A549 (cell line): ENCODE results near the gene EXOSC7. TPM values are rescaled to one million over a fixed set of nuclear protein-coding genes. Genes with fewer than 3 reads are reported as not detected.

Experiments used
- ATAC-seq, 2 experiments: fragments of 200-7000 bp in 1 of 2; fragments of >200 bp in 1 of 2; cut with Nextera tagmentation in 1 of 2; cut with Tn5 transposase in 1 of 2; 3 replicates each; pipeline versions ENCODE4 v1.8.0 to v1.9.1; 2018 to 2020; ENCODE audit warnings: mild to moderate bottlenecking in 1 of 2, moderate library complexity in 1 of 2
- CTCF ChIA-PET: fragments of 300-600 bp; sonication (Branson Sonifier 250); formaldehyde crosslinking; extraction: SDS; loops from one replicate; lab custom pipeline; 2021; ENCODE audit warnings: antibody characterized with exemption, inconsistent platforms; lab: Yijun Ruan, JAX
- POLR2A ChIA-PET: fragments of 350-600 bp; formaldehyde crosslinking; extraction: SDS; loops from one replicate; lab custom pipeline; 2021; ENCODE audit warnings: antibody characterized with exemption, inconsistent platforms; lab: Yijun Ruan, JAX
- DNase-seq, 2 experiments: peaks; one replicate each; pipeline versions ENCODE4 v3.0.0 to v3.0.0-alpha.2; 2011 to 2016; ENCODE audit warnings: low read depth in 1 of 2, low spot score in 1 of 2
- FAIRE-seq: peaks from 2 replicates; lab custom pipeline; 2011; peaks lifted over from hg19 to GRCh38; lab: Jason Lieb, UNC
- H3K27ac ChIP-seq, 2 experiments: fragments of >200 bp; sonication (Bioruptor Twin); formaldehyde crosslinking; 3 replicates each; pipeline ENCODE4 v1.5.1; 2016 to 2017
- H3K4me1 ChIP-seq: fragments of >200 bp; sonication (Bioruptor Twin); formaldehyde crosslinking; 3 replicates; pipeline ENCODE4 v1.6.1; 2016
- H3K4me2 ChIP-seq: fragments of >200 bp; sonication (Bioruptor Twin); formaldehyde crosslinking; 3 replicates; pipeline ENCODE4 v1.6.1; 2016
- H3K4me3 ChIP-seq: fragments of >200 bp; sonication (Bioruptor Twin); formaldehyde crosslinking; 3 replicates; pipeline ENCODE4 v1.5.1; 2016
- H3K9me3 ChIP-seq: fragments of >200 bp; sonication (Bioruptor Twin); formaldehyde crosslinking; 3 replicates; pipeline ENCODE4 v1.6.1; 2016
- CBX2 ChIP-seq: fragments of 200-600 bp; sonication (generic); IDR thresholded peaks from 2 replicates; pipeline ENCODE4 v1.6.1; 2016; ENCODE audit warnings: low read depth, mild to moderate bottlenecking, borderline replicate concordance
- CBX8 ChIP-seq: fragments of 200-600 bp; sonication (generic); IDR thresholded peaks from 2 replicates; pipeline ENCODE4 v1.6.1; 2016
- CHD4 ChIP-seq: fragments of 200-600 bp; sonication (generic); IDR thresholded peaks from 2 replicates; pipeline ENCODE4 v1.6.1; 2016; ENCODE audit warnings: antibody characterized with exemption, mild to moderate bottlenecking, borderline replicate concordance
- FOSL2 ChIP-seq, 2 experiments: fragments of 450-650 bp in 1 of 2; fragments of >200 bp in 1 of 2; sonication (Bioruptor Twin) in 1 of 2; formaldehyde crosslinking; IDR thresholded peaks; 2 replicates each; pipeline versions ENCODE4 v1.5.0 to v1.6.1; 2016 to 2020; ENCODE audit warnings: mild to moderate bottlenecking in 1 of 2, moderate library complexity in 1 of 2
- HDAC2 ChIP-seq: fragments of 200-600 bp; sonication (generic); IDR thresholded peaks from 2 replicates; pipeline ENCODE4 v1.6.1; 2016
- HEYL ChIP-seq: fragments of 250-450 bp; sonication (Bioruptor Pico); IDR thresholded peaks from 2 replicates; pipeline ENCODE4 v1.8.0; 2021; ENCODE audit warnings: mild to moderate bottlenecking, moderate library complexity
- HOXA7 ChIP-seq: fragments of 250-450 bp; sonication (Bioruptor Pico); IDR thresholded peaks from 2 replicates; pipeline ENCODE4 v1.5.0; 2020; ENCODE audit warnings: mild to moderate bottlenecking, moderate library complexity
- HOXB13 ChIP-seq: fragments of 250-450 bp; sonication (Bioruptor Pico); IDR thresholded peaks from 2 replicates; pipeline ENCODE4 v1.5.0; 2020; ENCODE audit warnings: low read depth, mild to moderate bottlenecking, moderate library complexity
- HOXB5 ChIP-seq: fragments of 250-450 bp; sonication (Bioruptor Pico); IDR thresholded peaks from 2 replicates; pipeline ENCODE4 v1.5.0; 2020; ENCODE audit warnings: mild to moderate bottlenecking, moderate library complexity
- MAZ ChIP-seq: fragments of 150-350 bp; IDR thresholded peaks from 2 replicates; pipeline ENCODE4 v1.6.1; 2014; ENCODE audit warnings: antibody characterized with exemption, low read depth, low read length, borderline replicate concordance
- MYC ChIP-seq: IDR thresholded peaks from 2 replicates; pipeline ENCODE4 v1.6.1; 2012; ENCODE audit warnings: mild to moderate bottlenecking, inconsistent platforms, low read length, improper control_type of control experiment, borderline replicate concordance
- NFE2L2 ChIP-seq: fragments of 150-350 bp; conservative IDR thresholded peaks from 2 replicates; pipeline ENCODE4 v1.6.1; 2014; ENCODE audit warnings: low read length
- POLR2A ChIP-seq: IDR thresholded peaks from 2 replicates; pipeline ENCODE4 v1.6.1; 2012; ENCODE audit warnings: mild to moderate bottlenecking, low read length
- POLR2AphosphoS2 ChIP-seq: conservative IDR thresholded peaks from 2 replicates; pipeline ENCODE4 v1.6.1; 2012; ENCODE audit warnings: low read length, improper control_type of control experiment, inconsistent platforms
- RAD21 ChIP-seq, 2 experiments: fragments of >200 bp in 1 of 2; sonication (Bioruptor Twin) in 1 of 2; formaldehyde crosslinking in 1 of 2; IDR thresholded peaks in 1 of 2; conservative IDR thresholded peaks in 1 of 2; 2 replicates in 1 of 2; 3 replicates in 1 of 2; pipeline ENCODE4 v1.6.1; 2012 to 2018; ENCODE audit warnings: inconsistent platforms in 1 of 2
- RCOR1 ChIP-seq: fragments of 150-350 bp; IDR thresholded peaks from 2 replicates; pipeline ENCODE4 v1.6.1; 2014; ENCODE audit warnings: antibody characterized with exemption, low read length, low read depth
- RNF2 ChIP-seq: fragments of 200-600 bp; sonication (generic); IDR thresholded peaks from 2 replicates; pipeline ENCODE4 v1.6.1; 2016; ENCODE audit warnings: low read depth, mild to moderate bottlenecking, antibody characterized with exemption, moderate library complexity, borderline replicate concordance
- SMC3 ChIP-seq: fragments of >200 bp; sonication (Bioruptor Twin); formaldehyde crosslinking; IDR thresholded peaks from 3 replicates; pipeline ENCODE4 v1.6.1; 2018; ENCODE audit warnings: inconsistent platforms
- TFCP2L1 ChIP-seq: fragments of 250-450 bp; sonication (Bioruptor Pico); IDR thresholded peaks from 2 replicates; pipeline ENCODE4 v1.5.0; 2021; ENCODE audit warnings: mild to moderate bottlenecking
- TP53 ChIP-seq: fragments of 250-450 bp; sonication (Bioruptor Pico); IDR thresholded peaks from 2 replicates; pipeline ENCODE4 v1.5.0; 2021; ENCODE audit warnings: mild to moderate bottlenecking, moderate library complexity
- ZSCAN20 ChIP-seq: fragments of 250-450 bp; sonication (Bioruptor Pico); IDR thresholded peaks from 2 replicates; pipeline ENCODE4 v1.8.0; 2022; ENCODE audit warnings: mild to moderate bottlenecking, moderate library complexity
- WGBS: methylation state at CpG from one replicate; pipeline ENCODE4 v1.1.6; 2017; ENCODE audit errors: missing lambda C conversion rate; 5-methylcytosine and 5-hydroxymethylcytosine counted together
- polyA plus RNA-seq, 4 experiments: library from polyadenylated mRNA; depleted of rRNA in 3 of 4; stranded (reverse); fragments of >200 nt; fragmentation: RNase III in 1 of 4; extraction: RNeasy Plus Mini Kit Qiagen cat#74134 plus additional on column Dnase treatment in 1 of 4; gene quantifications; 2 replicates in 3 of 4; 3 replicates in 1 of 4; pipeline ENCODE4 v1.2.3, GENCODE V29; 2011 to 2017
- TF ChIP-seq, protein P1 (sequence below): IDR thresholded peaks from 2 replicates; pipeline ENCODE4 v1.6.1; 2012
- TF ChIP-seq, protein P2 (sequence below): IDR thresholded peaks from 2 replicates; pipeline ENCODE4 v1.6.1; 2012; ENCODE audit warnings: low read depth, borderline replicate concordance
- TF ChIP-seq, protein P3 (sequence below): fragments of 200-600 bp; sonication (generic); IDR thresholded peaks from 2 replicates; pipeline ENCODE4 v1.6.1; 2016; ENCODE audit warnings: antibody characterized with exemption, mild to moderate bottlenecking, moderate library complexity

EXOSC7 gene
- polyA plus RNA-seq, 2 of the 4 experiments (the other 2 are of a cell fraction): 59.1 to 68.4 TPM

DNA sequence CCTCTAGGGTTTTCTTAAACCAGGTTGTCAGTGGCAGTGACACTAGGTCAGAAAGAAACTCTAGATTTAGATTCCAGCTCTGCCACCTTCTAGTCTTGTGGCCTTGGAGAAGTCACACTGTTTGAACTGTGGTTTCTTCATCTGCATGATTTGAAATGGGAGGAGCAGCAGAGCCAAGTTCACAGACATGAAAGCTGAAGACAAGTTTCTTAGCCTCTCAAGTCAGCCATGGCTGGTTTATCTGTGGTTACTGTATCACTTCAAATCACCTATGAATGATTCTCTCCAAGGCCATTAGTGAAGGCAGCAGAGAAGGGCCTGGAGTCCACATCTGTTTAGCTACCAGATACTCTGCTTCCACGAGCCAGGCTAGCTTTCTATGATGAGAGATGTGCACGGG, 65.6 kb downstream of the EXOSC7 start:
- POLR2A ChIA-PET: interaction anchor here (1.2 to 1.6 kb wide), 2 partner anchors 82 to 169 kb away, joined by 3 to 5 read pairs; no protein-coding TSS in a partner anchor
- no peak for DNase-seq
- TF ChIP-seq CBX8: no peak
- no peak for TF ChIP-seq NFE2L2
- no peak for TF ChIP-seq TP53
- no peak for TF ChIP-seq HOXA7 (CRISPR knock-in tag)
- no peak for TF ChIP-seq HOXB13
- no peak for TF ChIP-seq POLR2AphosphoS2
- TF ChIP-seq CHD4: no peak
- no peak for TF ChIP-seq RCOR1
- TF ChIP-seq, protein P1, sequence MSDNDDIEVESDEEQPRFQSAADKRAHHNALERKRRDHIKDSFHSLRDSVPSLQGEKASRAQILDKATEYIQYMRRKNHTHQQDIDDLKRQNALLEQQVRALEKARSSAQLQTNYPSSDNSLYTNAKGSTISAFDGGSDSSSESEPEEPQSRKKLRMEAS: no peak
- TF ChIP-seq, protein P2, sequence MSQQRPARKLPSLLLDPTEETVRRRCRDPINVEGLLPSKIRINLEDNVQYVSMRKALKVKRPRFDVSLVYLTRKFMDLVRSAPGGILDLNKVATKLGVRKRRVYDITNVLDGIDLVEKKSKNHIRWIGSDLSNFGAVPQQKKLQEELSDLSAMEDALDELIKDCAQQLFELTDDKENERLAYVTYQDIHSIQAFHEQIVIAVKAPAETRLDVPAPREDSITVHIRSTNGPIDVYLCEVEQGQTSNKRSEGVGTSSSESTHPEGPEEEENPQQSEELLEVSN: no peak
- no peak for TF ChIP-seq MAZ
- no peak for TF ChIP-seq HDAC2
- no peak for TF ChIP-seq RNF2
- no peak for TF ChIP-seq TFCP2L1
- no peak for TF ChIP-seq MYC
- TF ChIP-seq RAD21 (conservative IDR thresholded peaks at IDR 0.05 in 1 of 2, IDR thresholded peaks at IDR 0.05 in 1 of 2): no peak
- no peak for TF ChIP-seq CBX2
- TF ChIP-seq HOXB5 (CRISPR knock-in tag): no peak
- no peak for TF ChIP-seq ZSCAN20 (CRISPR knock-in tag)
- Histone ChIP-seq H3K4me2 (no peak overlapping the region), H3K4me1 (peaks cover 15% of the 10 kb centered on the region; the same call in 1 of the 3 replicates), H3K9me3 (no peaks in the 10 kb centered on the region), H3K4me3 (no peak overlapping the region), H3K27ac (peak overlapping the region; percentile 50 to 75; a peak in 4 of 6 replicates)
- 93% methylated on average over 2 of the region's 2 CpGs for WGBS
- no peak for ATAC-seq
- FAIRE-seq: no peak
- CTCF ChIA-PET: interaction anchor here (0.6 to 16.3 kb wide), 28 partner anchors 9 to 1037 kb away, joined by 3 to 339 read pairs (median 6); partner anchors contain the start of genes LZTFL1 and TMEM158

DNA sequence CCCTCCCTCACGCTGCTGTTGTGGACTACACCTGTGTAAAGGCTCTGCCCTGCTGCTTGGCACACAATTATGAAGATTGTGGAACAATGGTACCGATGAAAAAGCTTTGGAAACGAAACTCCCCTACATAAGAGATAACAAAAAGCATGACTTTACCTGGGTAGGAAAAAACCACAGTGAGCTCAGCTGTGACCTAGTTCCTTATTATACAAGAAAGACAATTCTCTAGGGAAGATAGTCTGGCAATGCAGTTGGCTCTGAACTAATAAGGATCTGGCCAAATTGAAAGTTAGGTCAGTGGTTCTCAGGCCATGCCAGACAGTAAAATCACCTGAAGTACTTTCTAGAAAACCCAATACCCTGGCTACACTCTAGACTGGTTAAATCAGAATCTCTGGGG, 66.1 kb downstream of the EXOSC7 start:
- ChIA-PET CTCF (interaction anchor here (0.5 to 16.3 kb wide), 14 partner anchors 13 to 543 kb away, joined by 3 to 339 read pairs (median 5); partner anchors contain the start of gene TMEM158), POLR2A (interaction anchor here (1.2 kb wide), 1 partner anchor 81 kb away, joined by 3 read pairs; no protein-coding TSS in a partner anchor)
- peaks cover 15% of the 10 kb centered on the region; the same call in 1 of the 3 replicates for H3K4me1 ChIP-seq
- peak overlapping the region; percentile 50 to 75; a peak in 4 of 6 replicates for H3K27ac ChIP-seq
- DNase-seq (no peak), ATAC-seq (no peak), FAIRE-seq (no peak)
- H3K4me2 ChIP-seq: no peak overlapping the region
- H3K4me3 ChIP-seq: no peak overlapping the region
- H3K9me3 ChIP-seq: no peaks in the 10 kb centered on the region
- TF ChIP-seq ZSCAN20 (CRISPR knock-in tag): no peak
- 64% methylated on average over 3 of the region's 3 CpGs for WGBS

DNA sequence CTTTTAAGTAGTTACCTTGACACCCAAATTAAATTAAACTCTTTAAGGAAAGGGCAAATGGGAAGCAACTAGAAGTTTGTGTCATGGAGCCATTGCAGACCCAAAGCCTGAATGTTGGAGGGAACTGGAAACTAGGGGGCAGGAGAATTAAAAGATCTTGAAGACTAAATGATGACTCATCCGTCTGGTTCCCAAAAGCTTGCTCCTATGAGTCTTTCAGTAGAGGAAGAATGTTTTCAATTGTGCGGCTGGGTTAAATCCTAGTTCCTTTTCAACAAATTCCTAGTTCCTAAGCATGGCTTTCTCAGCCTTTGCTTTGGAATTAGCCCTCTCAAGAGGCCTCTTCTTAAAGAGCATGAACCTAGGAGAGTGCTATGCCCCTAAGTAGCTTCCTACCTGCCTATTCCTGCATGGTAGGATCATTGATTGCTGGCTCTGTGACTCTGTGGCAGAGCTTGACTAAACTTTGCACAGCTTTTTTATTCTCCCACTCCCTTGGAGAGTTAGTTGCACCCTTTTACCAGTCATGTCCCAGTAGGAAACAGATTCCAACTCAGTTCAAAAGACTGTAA, 67.8 kb downstream of the EXOSC7 start:
- POLR2A ChIA-PET: interaction anchor here (1.3 kb wide), 1 partner anchor 80 kb away, joined by 3 read pairs; no protein-coding TSS in a partner anchor

More for the DNA sequence above, 67.8 kb downstream of the EXOSC7 start:
- TF ChIP-seq HOXB13 (no peak), SMC3 (0 out of 3 replicates have a peak, but pooled peaks have one; percentile 9), FOSL2 (IDR thresholded peaks at IDR 0.05) (no peak), FOSL2 (CRISPR knock-in tag; IDR thresholded peaks at IDR 0.05) (peak; percentile 84), HEYL (no peak), POLR2A (no peak)
- TF ChIP-seq, protein P3, sequence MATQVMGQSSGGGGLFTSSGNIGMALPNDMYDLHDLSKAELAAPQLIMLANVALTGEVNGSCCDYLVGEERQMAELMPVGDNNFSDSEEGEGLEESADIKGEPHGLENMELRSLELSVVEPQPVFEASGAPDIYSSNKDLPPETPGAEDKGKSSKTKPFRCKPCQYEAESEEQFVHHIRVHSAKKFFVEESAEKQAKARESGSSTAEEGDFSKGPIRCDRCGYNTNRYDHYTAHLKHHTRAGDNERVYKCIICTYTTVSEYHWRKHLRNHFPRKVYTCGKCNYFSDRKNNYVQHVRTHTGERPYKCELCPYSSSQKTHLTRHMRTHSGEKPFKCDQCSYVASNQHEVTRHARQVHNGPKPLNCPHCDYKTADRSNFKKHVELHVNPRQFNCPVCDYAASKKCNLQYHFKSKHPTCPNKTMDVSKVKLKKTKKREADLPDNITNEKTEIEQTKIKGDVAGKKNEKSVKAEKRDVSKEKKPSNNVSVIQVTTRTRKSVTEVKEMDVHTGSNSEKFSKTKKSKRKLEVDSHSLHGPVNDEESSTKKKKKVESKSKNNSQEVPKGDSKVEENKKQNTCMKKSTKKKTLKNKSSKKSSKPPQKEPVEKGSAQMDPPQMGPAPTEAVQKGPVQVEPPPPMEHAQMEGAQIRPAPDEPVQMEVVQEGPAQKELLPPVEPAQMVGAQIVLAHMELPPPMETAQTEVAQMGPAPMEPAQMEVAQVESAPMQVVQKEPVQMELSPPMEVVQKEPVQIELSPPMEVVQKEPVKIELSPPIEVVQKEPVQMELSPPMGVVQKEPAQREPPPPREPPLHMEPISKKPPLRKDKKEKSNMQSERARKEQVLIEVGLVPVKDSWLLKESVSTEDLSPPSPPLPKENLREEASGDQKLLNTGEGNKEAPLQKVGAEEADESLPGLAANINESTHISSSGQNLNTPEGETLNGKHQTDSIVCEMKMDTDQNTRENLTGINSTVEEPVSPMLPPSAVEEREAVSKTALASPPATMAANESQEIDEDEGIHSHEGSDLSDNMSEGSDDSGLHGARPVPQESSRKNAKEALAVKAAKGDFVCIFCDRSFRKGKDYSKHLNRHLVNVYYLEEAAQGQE: no peak
- TF ChIP-seq, all 56 proteins: peak for 2
- no peaks in the 10 kb centered on the region for H3K9me3 ChIP-seq
- CTCF ChIA-PET: interaction anchor here (1.1 to 16.3 kb wide), 5 partner anchors 8 to 180 kb away, joined by 3 to 339 read pairs (median 33); partner anchors contain the start of gene TMEM158
- 0 out of 3 replicates have a peak overlapping the region, but pooled peaks have one; percentile 9 for H3K4me2 ChIP-seq
- H3K4me3 ChIP-seq: no peak overlapping the region
- H3K4me1 ChIP-seq: peaks cover 15% of the 10 kb centered on the region; the same call in 1 of the 3 replicates
- 68% methylated on average over 2 of the region's 2 CpGs for WGBS
- DNase-seq: peak in 1 of 2 experiments; percentile 31
- no peak for ATAC-seq
- H3K27ac ChIP-seq: peak overlapping the region; percentile 49 to 72; a peak in 3 of 6 replicates
- FAIRE-seq: no peak
